Gastroesophageal sphincter (tissue), 3 donors: Measurements from ENCODE around the gene STAC3.

Source experiments
- CTCF ChIP-seq, 4 experiments: fragments of 200-600 bp in 2 of 4; fragments of 450-650 bp in 2 of 4; sonication (generic) in 1 of 4; IDR thresholded peaks; one replicate each; pipeline ENCODE4 v1.5.1; 2017 to 2019; ENCODE audit warnings: antibody characterized with exemption in 4 of 4, mild to moderate bottlenecking in 2 of 4, moderate library complexity in 2 of 4
- POLR2A ChIP-seq, 2 donors: fragments of 450-650 bp; IDR thresholded peaks; one replicate each; pipeline ENCODE4 v1.6.1; 2017; ENCODE audit warnings: antibody characterized with exemption in 2 of 2, mild to moderate bottlenecking in 2 of 2, moderate library complexity in 1 of 2

GRCh38 chr12:57223191-57224165 is 27.5 kb downstream of the STAC3 start:
- TF ChIP-seq POLR2A (IDR thresholded peaks at IDR 0.05) = no peak
- TF ChIP-seq CTCF (IDR thresholded peaks at IDR 0.05) = no peak
